Tibial nerve (tissue), 4 donors: Measurements from ENCODE around the gene NSDHL.

Source experiments
- EP300 ChIP-seq, 2 donors: sonication (generic); formaldehyde crosslinking; IDR thresholded peaks; one replicate each; pipeline ENCODE4 v1.6.1; 2017; ENCODE audit warnings: antibody characterized with exemption in 2 of 2, mild to moderate bottlenecking in 1 of 2
- TF ChIP-seq, protein P1 (sequence below), 5 experiments: fragments of 200-600 bp in 3 of 5; fragments of 450-650 bp in 2 of 5; sonication (generic) in 3 of 5; IDR thresholded peaks; one replicate each; pipeline ENCODE4 v1.5.1; 2016 to 2019; ENCODE audit warnings: antibody characterized with exemption in 5 of 5, mild to moderate bottlenecking in 3 of 5, moderate library complexity in 2 of 5

DNA sequence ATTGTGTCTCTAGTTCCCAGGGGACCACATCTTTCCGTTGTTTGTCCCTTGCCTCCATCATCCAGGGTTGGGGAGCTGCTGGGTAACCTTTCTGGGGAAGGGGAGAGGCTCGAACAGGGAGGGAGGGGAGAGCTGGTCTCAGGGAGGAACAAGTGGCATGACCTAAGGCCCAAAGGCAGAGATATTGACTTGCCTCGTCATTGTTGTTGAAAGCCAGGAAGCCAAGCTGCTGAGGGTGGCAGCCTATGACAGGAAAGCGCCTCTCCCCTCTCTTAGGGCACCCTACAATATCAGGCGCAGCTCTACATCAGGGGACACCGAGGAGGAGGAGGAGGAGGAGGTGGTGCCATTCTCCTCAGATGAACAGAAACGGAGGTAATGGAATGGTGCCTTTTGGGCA, 87.8 kb downstream of the NSDHL start:
- TF ChIP-seq, protein P1, sequence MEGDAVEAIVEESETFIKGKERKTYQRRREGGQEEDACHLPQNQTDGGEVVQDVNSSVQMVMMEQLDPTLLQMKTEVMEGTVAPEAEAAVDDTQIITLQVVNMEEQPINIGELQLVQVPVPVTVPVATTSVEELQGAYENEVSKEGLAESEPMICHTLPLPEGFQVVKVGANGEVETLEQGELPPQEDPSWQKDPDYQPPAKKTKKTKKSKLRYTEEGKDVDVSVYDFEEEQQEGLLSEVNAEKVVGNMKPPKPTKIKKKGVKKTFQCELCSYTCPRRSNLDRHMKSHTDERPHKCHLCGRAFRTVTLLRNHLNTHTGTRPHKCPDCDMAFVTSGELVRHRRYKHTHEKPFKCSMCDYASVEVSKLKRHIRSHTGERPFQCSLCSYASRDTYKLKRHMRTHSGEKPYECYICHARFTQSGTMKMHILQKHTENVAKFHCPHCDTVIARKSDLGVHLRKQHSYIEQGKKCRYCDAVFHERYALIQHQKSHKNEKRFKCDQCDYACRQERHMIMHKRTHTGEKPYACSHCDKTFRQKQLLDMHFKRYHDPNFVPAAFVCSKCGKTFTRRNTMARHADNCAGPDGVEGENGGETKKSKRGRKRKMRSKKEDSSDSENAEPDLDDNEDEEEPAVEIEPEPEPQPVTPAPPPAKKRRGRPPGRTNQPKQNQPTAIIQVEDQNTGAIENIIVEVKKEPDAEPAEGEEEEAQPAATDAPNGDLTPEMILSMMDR (IDR thresholded peaks at IDR 0.05) = no peak
- no peak for TF ChIP-seq EP300 (IDR thresholded peaks at IDR 0.05)
